ENCODE measurements around the gene UTS2R.
"Not testable (repeated sequence)": the region's sequence is repeated elsewhere in the genome, so short reads cannot be mapped to it uniquely, and the experiment has no call there.

The UTS2R gene

GRCh38 chr17:82410014-82410716 is 38.6 kb downstream of the UTS2R start:
- no peak for DNase-seq

- no peak for DNase-seq
These were observed 40.0 kb downstream of the UTS2R start for GRCh38 chr17:82411396-82412053.

- DNase-seq: not testable (repeated sequence)
These were observed 40.5 kb downstream of the UTS2R start for GRCh38 chr17:82412081-82412480.

GRCh38 chr17:82412535-82413520 is 41.3 kb downstream of the UTS2R start:
- DNase-seq: no peak

- no peak for DNase-seq
These were observed 43.1 kb downstream of the UTS2R start for GRCh38 chr17:82414548-82415281.

- no peak for DNase-seq
These were observed 43.8 kb downstream of the UTS2R start for GRCh38 chr17:82415336-82415735.

GRCh38 chr17:82415786-82416185 is 44.2 kb downstream of the UTS2R start:
- DNase-seq: no peak

GRCh38 chr17:82416264-82416663 is 44.7 kb downstream of the UTS2R start:
- no peak for DNase-seq

- no peak for DNase-seq
These were observed 45.2 kb downstream of the UTS2R start for GRCh38 chr17:82416771-82417170.

GRCh38 chr17:82418001-82418986 is 46.7 kb downstream of the UTS2R start, which contains the start of the genes HEXD and OGFOD3:
Gene HEXD (plus strand): TSS chr17:82418347. CDS start chr17:82419800, 1,453 bp downstream.
Gene OGFOD3 (minus strand): TSS chr17:82418586. CDS start chr17:82418485, 101 bp downstream.
- DNase-seq: peak; percentile 87

GRCh38 chr17:82419540-82419939 is 48.0 kb downstream of the UTS2R start:
- DNase-seq: no peak

GRCh38 chr17:82424001-82424862 is 52.7 kb downstream of the UTS2R start:
- DNase-seq: no peak

GRCh38 chr17:82424863-82425159 is 53.2 kb downstream of the UTS2R start:
- DNase-seq: no peak
